CD4-positive, CD25-positive, alpha-beta regulatory T cell (primary cell): ENCODE results near the gene NDP. TPM values are rescaled to one million over a fixed set of nuclear protein-coding genes. Genes with fewer than 3 reads are reported as not detected.

Experiments used
- ATAC-seq, 2 donors: fragments of 150-1000 bp; cut with Tn5 transposase; one replicate each; pipeline ENCODE4 v1.10.0; 2021; ENCODE audit warnings: low read depth in 2 of 2, moderate number of reproducible peaks in 2 of 2, moderate library complexity in 1 of 2
- DNase-seq, 3 donors: peaks; one replicate each; pipeline versions ENCODE4 v3.0.0 to v3.0.0-alpha.2; 2012 to 2022; ENCODE audit warnings: mixed read lengths in 1 of 3
- H3K27ac ChIP-seq: one replicate; pipeline ENCODE4 v1.7.0; 2013; ENCODE audit warnings: mild to moderate bottlenecking, low read length; ENCODE audit not compliant: insufficient read depth, poor library complexity, severe bottlenecking
- H3K27me3 ChIP-seq: one replicate; pipeline ENCODE4 v1.7.0; 2013; ENCODE audit warnings: low read length; ENCODE audit not compliant: control insufficient read depth, insufficient read depth
- H3K36me3 ChIP-seq: one replicate; pipeline ENCODE4 v1.7.0; 2013; ENCODE audit warnings: mild to moderate bottlenecking, low read length, moderate library complexity; ENCODE audit not compliant: control insufficient read depth, insufficient read depth
- H3K4me1 ChIP-seq: 2 replicates; pipeline ENCODE4 v1.7.0; 2013; ENCODE audit warnings: mild to moderate bottlenecking, low read length; ENCODE audit not compliant: insufficient read depth, control insufficient read depth, poor library complexity, severe bottlenecking
- H3K4me3 ChIP-seq: one replicate; pipeline ENCODE4 v1.7.0; 2013; ENCODE audit warnings: low read depth, mild to moderate bottlenecking, low read length, moderate library complexity
- H3K9me3 ChIP-seq, 2 experiments: 1 replicate in 1 of 2; 2 replicates in 1 of 2; pipeline ENCODE4 v1.7.0; 2013; ENCODE audit warnings: low read length in 2 of 2, mild to moderate bottlenecking in 1 of 2, moderate library complexity in 1 of 2; ENCODE audit not compliant: control insufficient read depth in 2 of 2
- H3K27ac Mint-ChIP-seq, 3 donors: one replicate each; pipeline ENCODE4 v1.8.0; 2020 to 2022; ENCODE audit warnings: mild to moderate bottlenecking in 3 of 3, mixed read lengths in 3 of 3, moderate library complexity in 2 of 3
- H3K27me3 Mint-ChIP-seq: one replicate; pipeline ENCODE4 v1.8.0; 2022; ENCODE audit warnings: mild to moderate bottlenecking, mixed read lengths
- H3K36me3 Mint-ChIP-seq: one replicate; pipeline ENCODE4 v1.8.0; 2020; ENCODE audit warnings: mixed read lengths
- H3K4me1 Mint-ChIP-seq, 4 donors: one replicate each; pipeline ENCODE4 v1.8.0; 2020 to 2022; ENCODE audit warnings: mixed read lengths in 4 of 4, mild to moderate bottlenecking in 1 of 4
- H3K4me3 Mint-ChIP-seq, 4 donors: one replicate each; pipeline ENCODE4 v1.8.0; 2020 to 2022; ENCODE audit warnings: mild to moderate bottlenecking in 4 of 4, mixed read lengths in 4 of 4, moderate library complexity in 3 of 4
- H3K9me3 Mint-ChIP-seq, 7 donors: one replicate each; pipeline ENCODE4 v1.8.0; 2020 to 2022; ENCODE audit warnings: mixed read lengths in 7 of 7, mild to moderate bottlenecking in 3 of 7, moderate library complexity in 2 of 7
- polyA plus RNA-seq, 4 donors: library from polyadenylated mRNA; unstranded; fragments of 300-500 nt; fragmentation: Illumina TruSeq; gene quantifications; one replicate each; pipeline ENCODE4 v1.2.3, GENCODE V29; 2021
- total RNA-seq: library from RNA; stranded (reverse); gene quantifications from one replicate; pipeline ENCODE4 v1.2.3, GENCODE V29; 2022

Gene NDP
- total and polyA plus RNA-seq, 5 donors from 2014 or later, result not detected

DNA sequence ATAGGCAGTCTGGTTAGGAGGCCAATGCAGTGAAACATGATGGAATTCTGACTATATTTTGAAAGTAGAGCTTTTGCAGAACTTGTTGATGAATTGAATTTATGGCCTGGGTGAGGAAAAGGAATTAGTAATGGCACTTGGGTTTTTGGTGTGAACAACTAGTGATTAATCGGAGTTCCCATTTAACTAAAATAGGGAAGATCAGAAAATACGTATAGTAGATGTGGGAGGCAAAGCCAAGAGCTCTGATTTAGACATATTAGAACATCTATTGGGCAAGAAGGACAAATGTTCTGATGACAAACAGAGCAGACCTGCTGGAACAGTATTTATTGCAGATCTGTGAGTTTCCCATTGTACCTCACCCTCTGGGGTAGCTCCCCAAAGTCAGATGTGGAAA lies 12.3 kb upstream of the NDP start:
- H3K4me3 ChIP-seq, result no peak overlapping the region
- ATAC-seq, result no peak
- H3K36me3 ChIP-seq, result no peaks in the 10 kb centered on the region
- H3K36me3 Mint-ChIP-seq, result no peaks in the 10 kb centered on the region
- H3K4me1 Mint-ChIP-seq, result no peaks in the 10 kb centered on the region
- no peak overlapping the region for H3K27ac ChIP-seq
- H3K9me3 Mint-ChIP-seq, result peaks cover 0 to 5% (median 0%) of the 10 kb centered on the region in 7 donors
- H3K27me3 ChIP-seq, result no peaks in the 10 kb centered on the region
- H3K4me3 Mint-ChIP-seq, result no peak overlapping the region
- H3K9me3 ChIP-seq, result no peaks in the 10 kb centered on the region
- DNase-seq, result no peak
- H3K27me3 Mint-ChIP-seq, result no peaks in the 10 kb centered on the region
- H3K27ac Mint-ChIP-seq, result no peak overlapping the region
- H3K4me1 ChIP-seq, result no peaks in the 10 kb centered on the region

DNA sequence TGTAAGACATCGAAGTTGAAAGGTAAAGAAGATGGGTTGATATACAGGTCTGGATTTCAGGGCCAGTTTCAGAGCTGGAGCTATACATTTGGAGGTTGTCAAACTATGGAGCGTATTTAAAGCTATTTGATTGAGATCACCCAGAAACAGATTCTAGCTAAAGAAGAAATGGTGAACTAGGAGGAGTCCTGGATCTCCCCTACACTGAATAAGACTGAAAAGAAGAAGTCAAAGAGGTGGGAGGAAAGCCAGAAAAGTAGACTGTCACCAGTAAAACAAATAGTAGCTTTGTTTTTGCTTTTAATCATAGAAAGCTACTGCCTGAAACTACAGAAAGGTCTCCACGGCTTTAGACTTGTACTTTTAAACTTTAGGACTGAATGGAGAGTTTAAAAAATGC lies 5.0 kb upstream of the NDP start:
- no peak for ATAC-seq
- no peaks in the 10 kb centered on the region for H3K27me3 ChIP-seq
- no peaks in the 10 kb centered on the region for H3K36me3 ChIP-seq
- Mint-ChIP-seq H3K4me3 (no peak overlapping the region), H3K4me1 (peaks cover 0 to 7% (median 2%) of the 10 kb centered on the region in 4 donors), H3K27ac (no peak overlapping the region), H3K9me3 (peaks cover 0 to 4% (median 2%) of the 10 kb centered on the region in 7 donors), H3K36me3 (no peaks in the 10 kb centered on the region), H3K27me3 (peaks cover 10% of the 10 kb centered on the region)
- DNase-seq, result no peak
- H3K9me3 ChIP-seq, result no peaks in the 10 kb centered on the region
- no peak overlapping the region for H3K4me3 ChIP-seq
- no peak overlapping the region for H3K27ac ChIP-seq
- no peaks in the 10 kb centered on the region for H3K4me1 ChIP-seq

DNA sequence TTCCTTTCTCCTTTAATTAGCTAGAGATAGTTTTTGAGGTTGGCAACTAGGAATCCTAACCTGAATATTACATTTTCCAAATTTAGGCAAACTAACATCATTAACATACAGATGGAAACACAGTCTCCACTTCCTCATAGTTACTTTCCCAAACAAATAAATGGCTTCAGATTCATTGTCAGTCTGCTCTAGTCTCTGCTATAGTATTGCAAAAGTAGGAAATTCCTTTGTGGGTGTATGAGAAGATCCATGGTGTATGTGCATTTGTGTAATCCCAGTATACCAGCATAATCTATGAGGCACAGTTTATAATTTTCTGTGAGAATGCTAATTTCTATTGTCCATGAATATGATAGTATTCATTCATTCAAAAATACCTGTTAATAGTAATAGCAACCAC lies 3.0 kb upstream of the NDP start:
- Histone ChIP-seq H3K4me1 (no peaks in the 10 kb centered on the region), H3K36me3 (no peaks in the 10 kb centered on the region), H3K27ac (no peak overlapping the region), H3K4me3 (no peak overlapping the region), H3K27me3 (no peaks in the 10 kb centered on the region), H3K9me3 (no peaks in the 10 kb centered on the region)
- no peaks in the 10 kb centered on the region for H3K36me3 Mint-ChIP-seq
- no peak for ATAC-seq
- DNase-seq, result no peak
- H3K4me1 Mint-ChIP-seq, result peaks cover 0 to 20% (median 7%) of the 10 kb centered on the region in 4 donors
- H3K27me3 Mint-ChIP-seq, result peaks cover 10% of the 10 kb centered on the region
- H3K9me3 Mint-ChIP-seq, result peaks cover 0 to 4% (median 0%) of the 10 kb centered on the region in 7 donors
- H3K4me3 Mint-ChIP-seq, result no peak overlapping the region
- H3K27ac Mint-ChIP-seq, result no peak overlapping the region

DNA sequence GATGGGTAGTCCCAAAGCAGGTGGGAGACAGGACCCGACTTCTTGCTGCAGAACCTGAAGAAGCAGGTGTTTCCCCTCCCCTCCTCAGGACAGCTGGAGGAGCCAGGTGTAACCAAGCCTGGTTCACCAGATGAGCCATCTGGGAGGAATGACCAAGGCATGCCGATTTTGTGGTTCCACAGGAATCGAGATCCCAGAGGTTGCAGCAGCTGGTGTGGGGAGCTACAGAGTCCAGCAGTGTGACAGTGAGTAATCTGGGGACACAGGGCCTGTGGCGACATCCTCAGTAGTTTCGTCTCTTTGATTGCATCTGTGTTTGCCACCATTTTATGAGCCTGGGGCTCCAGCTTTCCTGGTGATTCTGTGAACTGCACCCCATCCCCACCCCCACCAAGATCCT lies 2.6 kb upstream of the NDP start:
- Mint-ChIP-seq H3K36me3 (no peaks in the 10 kb centered on the region), H3K4me1 (peaks cover 0 to 20% (median 7%) of the 10 kb centered on the region in 4 donors), H3K9me3 (peaks cover 0 to 4% (median 0%) of the 10 kb centered on the region in 7 donors), H3K27ac (no peak overlapping the region), H3K4me3 (no peak overlapping the region), H3K27me3 (peaks cover 10% of the 10 kb centered on the region)
- H3K27ac ChIP-seq, result no peak overlapping the region
- DNase-seq, result no peak
- no peak for ATAC-seq
- H3K36me3 ChIP-seq, result no peaks in the 10 kb centered on the region
- H3K9me3 ChIP-seq, result no peaks in the 10 kb centered on the region
- H3K4me1 ChIP-seq, result no peaks in the 10 kb centered on the region
- no peak overlapping the region for H3K4me3 ChIP-seq
- no peaks in the 10 kb centered on the region for H3K27me3 ChIP-seq

DNA sequence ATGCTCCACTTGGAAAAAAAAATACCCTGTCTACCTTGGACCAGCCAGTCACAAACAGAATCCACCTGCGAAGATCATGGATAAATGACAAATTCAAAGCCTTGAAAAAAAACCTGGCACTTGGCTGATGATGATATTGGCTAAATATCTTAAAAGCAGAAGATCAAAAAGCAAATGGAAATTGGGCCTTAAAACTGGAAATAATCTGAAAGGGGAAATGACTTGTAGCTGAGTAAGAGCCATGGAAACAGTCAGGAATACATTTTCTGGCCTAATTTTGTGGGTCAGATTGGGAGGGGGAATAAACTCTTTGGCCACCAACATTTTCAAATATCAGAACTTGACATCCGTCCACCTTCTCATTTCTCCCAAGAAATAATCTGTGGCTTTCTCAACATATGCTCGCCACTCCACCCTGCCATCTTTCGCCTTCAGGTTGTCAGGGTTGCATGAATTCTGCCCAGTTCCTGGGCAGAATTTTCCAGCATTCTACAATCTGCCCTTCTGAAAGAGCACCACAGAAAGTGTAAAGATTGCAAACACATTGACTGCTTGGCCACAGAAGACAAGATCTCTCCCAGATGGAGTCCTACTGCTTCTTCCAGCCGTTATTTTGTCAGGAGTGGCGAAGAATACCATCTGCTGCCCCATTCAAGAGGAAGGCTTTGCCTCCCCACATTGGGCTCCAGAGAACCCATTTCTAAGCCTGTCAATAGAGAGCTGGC lies 1.7 kb upstream of the NDP start:
- no peak for DNase-seq
- Mint-ChIP-seq H3K4me3 (no peak overlapping the region), H3K9me3 (peaks cover 0 to 4% (median 0%) of the 10 kb centered on the region in 7 donors), H3K4me1 (peaks cover 0 to 20% (median 7%) of the 10 kb centered on the region in 4 donors), H3K36me3 (no peaks in the 10 kb centered on the region), H3K27me3 (peaks cover 10% of the 10 kb centered on the region), H3K27ac (no peak overlapping the region)
- Histone ChIP-seq H3K4me1 (no peaks in the 10 kb centered on the region), H3K27me3 (no peaks in the 10 kb centered on the region), H3K4me3 (no peak overlapping the region), H3K9me3 (no peaks in the 10 kb centered on the region), H3K36me3 (no peaks in the 10 kb centered on the region), H3K27ac (no peak overlapping the region)
- ATAC-seq, result no peak

DNA sequence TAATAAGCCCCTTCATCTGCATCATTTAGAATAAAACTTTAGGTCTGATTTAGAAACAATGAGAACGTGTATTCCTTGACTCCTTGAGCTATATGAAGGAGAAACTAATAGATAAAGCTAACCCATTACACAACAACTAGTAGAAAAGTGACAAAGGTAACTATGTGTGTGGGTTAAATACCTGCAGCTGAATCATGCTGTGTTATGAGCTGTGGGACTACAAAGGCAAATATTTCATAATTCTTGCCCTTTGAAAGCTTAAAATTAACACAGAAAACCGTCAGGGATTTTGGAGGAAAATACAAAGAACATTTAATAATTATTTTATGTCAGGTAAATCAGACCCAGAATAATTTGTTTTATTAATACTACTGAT lies 898 bp upstream of the NDP start:
- Histone ChIP-seq H3K27me3 (no peaks in the 10 kb centered on the region), H3K4me3 (no peak overlapping the region), H3K36me3 (no peaks in the 10 kb centered on the region), H3K27ac (no peak overlapping the region), H3K4me1 (no peaks in the 10 kb centered on the region), H3K9me3 (no peaks in the 10 kb centered on the region)
- peaks cover 0 to 20% (median 7%) of the 10 kb centered on the region in 4 donors for H3K4me1 Mint-ChIP-seq
- H3K36me3 Mint-ChIP-seq, result no peaks in the 10 kb centered on the region
- DNase-seq, result no peak
- peak overlapping the region in 2 of 4 donors; percentile 78 to 86 for H3K4me3 Mint-ChIP-seq
- ATAC-seq, result no peak
- no peak overlapping the region for H3K27ac Mint-ChIP-seq
- H3K27me3 Mint-ChIP-seq, result peaks cover 10% of the 10 kb centered on the region
- peaks cover 0 to 4% (median 0%) of the 10 kb centered on the region in 7 donors for H3K9me3 Mint-ChIP-seq

DNA sequence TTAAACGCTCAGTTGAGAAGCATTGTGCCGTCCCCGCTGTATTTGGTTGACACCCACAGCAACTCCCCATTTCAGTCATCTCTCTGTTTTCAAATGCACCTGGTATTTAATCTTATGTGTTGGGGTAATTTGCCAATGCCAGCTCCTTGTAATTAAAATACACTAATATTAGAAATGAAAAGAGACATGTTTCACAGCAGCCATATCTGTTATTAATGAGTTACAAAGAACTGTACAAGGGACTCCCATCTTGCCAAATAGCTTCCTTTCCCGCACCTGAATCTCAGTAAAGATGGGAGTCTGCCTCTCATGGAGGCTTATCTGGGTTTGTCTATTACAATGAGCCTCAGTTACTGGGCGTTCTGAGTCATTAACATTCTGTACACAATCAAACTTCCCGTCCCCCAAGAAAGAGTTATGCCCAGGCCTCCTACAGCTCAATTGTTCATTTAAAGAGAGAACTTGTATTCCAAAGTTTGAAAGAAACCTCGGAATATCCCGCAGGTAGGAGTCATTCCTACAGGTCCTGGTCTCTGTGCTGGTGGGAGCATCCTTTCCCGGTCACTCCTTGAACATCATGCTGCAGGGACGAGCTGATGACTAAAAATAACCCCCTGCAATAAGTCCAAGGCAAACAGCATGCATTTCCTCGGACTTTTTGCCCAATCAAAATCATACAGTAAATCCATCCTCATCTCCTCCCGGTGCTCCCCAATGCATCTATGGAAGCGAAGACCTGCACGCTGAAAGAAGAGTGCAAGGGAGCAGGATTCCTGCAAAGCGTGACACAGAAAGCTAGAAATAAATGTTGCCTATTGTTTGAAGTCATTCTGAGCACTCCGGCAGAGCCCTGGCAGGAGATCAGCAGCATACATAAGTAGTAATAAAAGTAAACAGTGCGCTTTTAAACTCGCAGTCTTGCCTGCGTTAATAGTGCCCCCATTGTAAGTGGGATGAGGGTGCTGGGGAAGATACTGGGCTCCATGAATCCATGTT lies 926 bp downstream of the NDP start:
- no peaks in the 10 kb centered on the region for H3K36me3 Mint-ChIP-seq
- H3K9me3 ChIP-seq, result no peaks in the 10 kb centered on the region
- H3K27ac Mint-ChIP-seq, result no peak overlapping the region
- no peak overlapping the region for H3K27ac ChIP-seq
- ATAC-seq (no peak), DNase-seq (no peak)
- H3K36me3 ChIP-seq, result no peaks in the 10 kb centered on the region
- H3K27me3 ChIP-seq, result no peaks in the 10 kb centered on the region
- no peaks in the 10 kb centered on the region for H3K4me1 ChIP-seq
- H3K4me3 Mint-ChIP-seq, result peak overlapping the region in 3 of 4 donors; percentile 78 to 88 (median 86)
- H3K9me3 Mint-ChIP-seq, result peaks cover 0 to 5% (median 0%) of the 10 kb centered on the region in 7 donors
- peak overlapping the region; percentile 51 for H3K4me3 ChIP-seq
- H3K4me1 Mint-ChIP-seq, result peaks cover 0 to 20% (median 7%) of the 10 kb centered on the region in 4 donors
- peaks cover 6% of the 10 kb centered on the region for H3K27me3 Mint-ChIP-seq
